Astrocyte (in vitro differentiated cells and primary cell): ENCODE data around the gene CD247. TPM values are rescaled to one million over a fixed set of nuclear protein-coding genes. Genes with fewer than 3 reads are reported as not detected.
A peak's percentile ranks its signal among the peaks of the same experiment; 100 is the strongest.

Source experiments
- DNase-seq: peaks from one replicate; pipeline ENCODE4 v3.0.0-alpha.2; 2010; ENCODE audit warnings: low read depth
- FAIRE-seq: peaks from 2 replicates; lab custom pipeline; 2011; peaks lifted over from hg19 to GRCh38; lab: Jason Lieb, UNC
- H2AFZ ChIP-seq: 2 replicates; pipeline ENCODE4 v1.6.0; 2012; ENCODE audit warnings: low read depth, low read length, inconsistent platforms
- H3K27ac ChIP-seq: 2 replicates; pipeline ENCODE4 v1.5.1; 2011; ENCODE audit warnings: low read depth, low read length, inconsistent platforms
- H3K27me3 ChIP-seq: 2 replicates; pipeline ENCODE4 v1.6.0; 2011; ENCODE audit warnings: low read length, inconsistent platforms; ENCODE audit not compliant: insufficient read depth
- H3K36me3 ChIP-seq: 2 replicates; pipeline ENCODE4 v1.5.1; 2011; ENCODE audit warnings: low read length, inconsistent platforms; ENCODE audit not compliant: insufficient read depth
- H3K4me1 ChIP-seq: 2 replicates; pipeline ENCODE4 v1.5.1; 2011; ENCODE audit warnings: low read length, inconsistent platforms; ENCODE audit not compliant: insufficient read depth
- H3K4me2 ChIP-seq: 2 replicates; pipeline ENCODE4 v1.6.0; 2012; ENCODE audit warnings: low read length, inconsistent platforms
- H3K4me3 ChIP-seq: 2 replicates; pipeline ENCODE4 v1.5.1; 2011; ENCODE audit warnings: low read depth, mild to moderate bottlenecking, low read length, inconsistent platforms; ENCODE audit not compliant: insufficient read depth
- H3K79me2 ChIP-seq: 2 replicates; pipeline ENCODE4 v1.6.0; 2012; ENCODE audit warnings: mild to moderate bottlenecking, low read length, inconsistent platforms; ENCODE audit not compliant: insufficient read depth
- H3K9ac ChIP-seq: 2 replicates; pipeline ENCODE4 v1.6.0; 2012; ENCODE audit warnings: mild to moderate bottlenecking, low read length, inconsistent platforms
- H3K9me3 ChIP-seq: 2 replicates; pipeline ENCODE4 v1.5.1; 2012; ENCODE audit warnings: low read depth, mild to moderate bottlenecking, low read length, inconsistent platforms; ENCODE audit not compliant: insufficient read depth
- H4K20me1 ChIP-seq: 2 replicates; pipeline ENCODE4 v1.6.0; 2012; ENCODE audit warnings: low read length, inconsistent platforms; ENCODE audit not compliant: insufficient read depth
- H3K27ac Mint-ChIP-seq: one replicate; pipeline ENCODE4 v1.8.0; 2021; ENCODE audit warnings: mild to moderate bottlenecking, mixed read lengths; ENCODE audit not compliant: unreplicated experiment
- H3K27me3 Mint-ChIP-seq: one replicate; pipeline ENCODE4 v1.8.0; 2021; ENCODE audit warnings: low read depth, mixed read lengths; ENCODE audit not compliant: unreplicated experiment
- H3K36me3 Mint-ChIP-seq: one replicate; pipeline ENCODE4 v1.8.0; 2021; ENCODE audit warnings: low read depth, mixed read lengths; ENCODE audit not compliant: unreplicated experiment
- H3K4me1 Mint-ChIP-seq: one replicate; pipeline ENCODE4 v1.8.0; 2021; ENCODE audit warnings: low read depth, mixed read lengths; ENCODE audit not compliant: unreplicated experiment
- H3K4me3 Mint-ChIP-seq: one replicate; pipeline ENCODE4 v1.8.0; 2021; ENCODE audit warnings: mild to moderate bottlenecking, moderate library complexity, mixed read lengths; ENCODE audit not compliant: unreplicated experiment
- H3K9me3 Mint-ChIP-seq: one replicate; pipeline ENCODE4 v1.8.0; 2021; ENCODE audit warnings: mild to moderate bottlenecking, mixed read lengths; ENCODE audit not compliant: unreplicated experiment
- CTCF ChIP-seq: IDR thresholded peaks from 2 replicates; pipeline ENCODE4 v1.5.1; 2011; ENCODE audit warnings: low read depth, mild to moderate bottlenecking, inconsistent platforms, low read length, moderate library complexity; ENCODE audit not compliant: insufficient read depth
- EZH2 ChIP-seq: IDR thresholded peaks from 2 replicates; pipeline ENCODE4 v1.6.1; 2012; ENCODE audit warnings: mild to moderate bottlenecking, low read length, inconsistent platforms; ENCODE audit not compliant: insufficient read depth
- total RNA-seq: library from RNA; stranded (reverse); gene quantifications from 2 replicates; pipeline ENCODE4 v1.2.1, GENCODE V29; 2021

The CD247 gene
- total RNA-seq, 1 donor from 2014 or later = not detected

GRCh38 chr1:167491586-167492461 is 26.5 kb downstream of the CD247 start:
- peaks cover 39% of the 10 kb centered on the region for H3K27me3 Mint-ChIP-seq
- H3K27me3 ChIP-seq = peaks cover 5% of the 10 kb centered on the region
- H3K4me1 ChIP-seq = no peaks in the 10 kb centered on the region
- FAIRE-seq (no peak), DNase-seq (no peak)
- H3K36me3 Mint-ChIP-seq = no peaks in the 10 kb centered on the region
- no peak overlapping the region for H3K4me3 Mint-ChIP-seq
- no peak overlapping the region for H2AFZ ChIP-seq
- H3K9me3 Mint-ChIP-seq = peaks cover 3% of the 10 kb centered on the region
- H4K20me1 ChIP-seq = no peaks in the 10 kb centered on the region
- peak overlapping the region; percentile 35 for H3K27ac Mint-ChIP-seq
- H3K79me2 ChIP-seq = no peaks in the 10 kb centered on the region
- H3K36me3 ChIP-seq = no peaks in the 10 kb centered on the region
- H3K27ac ChIP-seq = no peak overlapping the region
- no peak for TF ChIP-seq CTCF
- no peak for TF ChIP-seq EZH2
- H3K9ac ChIP-seq = no peak overlapping the region
- no peak overlapping the region for H3K4me2 ChIP-seq
- no peak overlapping the region for H3K4me3 ChIP-seq
- H3K9me3 ChIP-seq = no peaks in the 10 kb centered on the region
- H3K4me1 Mint-ChIP-seq = peaks cover 9% of the 10 kb centered on the region

DNA sequence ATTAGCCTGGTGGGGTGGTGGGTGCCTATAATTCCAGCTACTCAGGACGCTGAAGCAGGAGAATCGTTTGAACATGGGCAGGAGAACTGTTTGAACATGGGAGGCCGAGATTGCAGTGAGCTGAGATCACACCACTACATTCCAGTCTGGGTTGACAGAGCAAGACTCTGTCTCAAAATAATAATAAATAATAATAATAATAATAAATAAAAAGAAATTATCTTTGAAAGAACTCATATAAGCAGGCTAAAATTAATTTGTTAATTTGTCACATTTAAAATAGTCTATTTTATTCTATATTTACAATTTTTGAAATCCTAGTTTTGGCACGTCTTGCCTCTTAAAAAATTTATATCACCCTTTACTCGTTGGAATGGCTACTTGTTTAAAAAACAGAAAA is 27.6 kb downstream of the CD247 start:
- Mint-ChIP-seq H3K27me3 (peaks cover 33% of the 10 kb centered on the region), H3K36me3 (no peaks in the 10 kb centered on the region), H3K4me3 (no peak overlapping the region), H3K27ac (peak overlapping the region; percentile 94), H3K9me3 (peaks cover 3% of the 10 kb centered on the region), H3K4me1 (peaks cover 10% of the 10 kb centered on the region)
- TF ChIP-seq CTCF (no peak), EZH2 (no peak)
- no peak overlapping the region for H3K9ac ChIP-seq
- no peaks in the 10 kb centered on the region for H3K79me2 ChIP-seq
- H3K36me3 ChIP-seq = no peaks in the 10 kb centered on the region
- no peak overlapping the region for H3K27ac ChIP-seq
- no peaks in the 10 kb centered on the region for H3K4me1 ChIP-seq
- H3K4me3 ChIP-seq = no peak overlapping the region
- H4K20me1 ChIP-seq = no peaks in the 10 kb centered on the region
- H3K4me2 ChIP-seq = no peak overlapping the region
- DNase-seq (no peak), FAIRE-seq (no peak)
- peaks cover 5% of the 10 kb centered on the region for H3K27me3 ChIP-seq
- H2AFZ ChIP-seq = no peak overlapping the region
- no peaks in the 10 kb centered on the region for H3K9me3 ChIP-seq
